ENCODE data around the gene NR1D2.
"Not testable (repeated sequence)": the region's sequence is repeated elsewhere in the genome, so short reads cannot be mapped to it uniquely, and the experiment has no call there.

Gene NR1D2

GRCh38 chr3:24004171-24004938 is 59.3 kb downstream of the NR1D2 start:
- DNase-seq (ENCODE audit: low read depth in 2 of 2): no peak

- DNase-seq (ENCODE audit: low read depth in 2 of 2): no peak
Measured at GRCh38 chr3:24005669-24006068, 60.6 kb downstream of the NR1D2 start.

GRCh38 chr3:24010834-24011233 is 65.7 kb downstream of the NR1D2 start:
- DNase-seq (ENCODE audit: low read depth in 2 of 2): not testable (repeated sequence)

- DNase-seq (ENCODE audit: low read depth in 2 of 2): no peak
Measured at GRCh38 chr3:24012589-24013269, 67.6 kb downstream of the NR1D2 start.

- DNase-seq (ENCODE audit: low read depth in 2 of 2): no peak
Measured at GRCh38 chr3:24017305-24017704, 72.2 kb downstream of the NR1D2 start.

GRCh38 chr3:24018784-24019570 is 73.9 kb downstream of the NR1D2 start:
- DNase-seq (ENCODE audit: low read depth in 2 of 2): no peak

GRCh38 chr3:24019585-24019984 is 74.5 kb downstream of the NR1D2 start:
- no peak for DNase-seq (ENCODE audit: low read depth in 2 of 2)

- DNase-seq (ENCODE audit: low read depth in 2 of 2): no peak
Measured at GRCh38 chr3:24020036-24020691, 75.1 kb downstream of the NR1D2 start.

- DNase-seq (ENCODE audit: low read depth in 2 of 2): no peak
Measured at GRCh38 chr3:24023197-24023596, 78.1 kb downstream of the NR1D2 start.

- no peak for DNase-seq (ENCODE audit: low read depth in 2 of 2)
Measured at GRCh38 chr3:24025805-24026204, 80.7 kb downstream of the NR1D2 start.

- not testable (repeated sequence) for DNase-seq (ENCODE audit: low read depth in 2 of 2)
Measured at GRCh38 chr3:24026665-24027064, 81.6 kb downstream of the NR1D2 start.

- no peak for DNase-seq (ENCODE audit: low read depth in 2 of 2)
Measured at GRCh38 chr3:24027946-24028345, 82.9 kb downstream of the NR1D2 start.

Measured in stimulated activated CD8-positive, alpha-beta memory T cell treated with anti-CD3 and anti-CD28 coated beads, Interleukin-2, amount 100 ng/mL, for 1 hour (primary cell).